HEK293 (cell line): ENCODE data around the gene LPP.

Experiments used
- CTCF ChIA-PET: fragments of 350-600 bp; formaldehyde crosslinking; extraction: SDS; loops from one replicate; lab custom pipeline; 2021; ENCODE audit warnings: antibody characterized with exemption; lab: Yijun Ruan, JAX
- POLR2A ChIA-PET: fragments of 300-600 bp; formaldehyde crosslinking; extraction: SDS; loops from one replicate; lab custom pipeline; 2020; ENCODE audit warnings: antibody characterized with exemption, inconsistent platforms; lab: Yijun Ruan, JAX
- H3K27ac ChIP-seq: fragments of 200-500 bp; sonication (Bioruptor generic); 2 replicates; pipeline ENCODE4 v1.5.1; 2014; ENCODE audit warnings: low read depth, low read length, control low read depth, inconsistent platforms; ENCODE audit errors: extremely low read depth
- H3K36me3 ChIP-seq, 2 experiments: fragments of 200-500 bp in 1 of 2; sonication (Bioruptor generic) in 1 of 2; 1 replicate in 1 of 2; 2 replicates in 1 of 2; pipeline ENCODE4 v1.5.1; 2014 to 2017; ENCODE audit warnings: inconsistent platforms in 2 of 2, low read length in 2 of 2; ENCODE audit not compliant: control insufficient read depth in 2 of 2, insufficient read depth in 1 of 2
- H3K4me1 ChIP-seq: fragments of 200-500 bp; sonication (Bioruptor generic); 2 replicates; pipeline ENCODE4 v1.5.1; 2014; ENCODE audit warnings: mild to moderate bottlenecking, low read length, inconsistent platforms; ENCODE audit not compliant: control insufficient read depth, insufficient read depth
- H3K4me3 ChIP-seq: 2 replicates; pipeline ENCODE4 v1.5.1; 2011; ENCODE audit warnings: low read depth, mild to moderate bottlenecking, control low read depth, low read length, moderate library complexity
- H3K9me3 ChIP-seq: fragments of 200-500 bp; sonication (Bioruptor generic); 2 replicates; pipeline ENCODE4 v1.5.1; 2014; ENCODE audit warnings: low read depth, low read length, inconsistent platforms; ENCODE audit not compliant: control insufficient read depth, insufficient read depth
- GFI1B ChIP-seq: fragments of 450-650 bp; formaldehyde crosslinking; IDR thresholded peaks from 2 replicates; pipeline ENCODE4 v1.5.1; 2016; ENCODE audit warnings: missing biosample characterization, missing genetic modification characterization
- GLI4 ChIP-seq: fragments of 450-650 bp; formaldehyde crosslinking; IDR thresholded peaks from 2 replicates; pipeline ENCODE4 v1.5.1; 2016; ENCODE audit warnings: missing biosample characterization, missing genetic modification characterization
- HOXD13 ChIP-seq: sonication (generic); formaldehyde crosslinking; IDR thresholded peaks from 2 replicates; pipeline ENCODE4 v1.8.0; 2022; ENCODE audit warnings: missing genetic modification reagents, borderline replicate concordance
- KLF7 ChIP-seq: fragments of 450-650 bp; formaldehyde crosslinking; IDR thresholded peaks from 2 replicates; pipeline ENCODE4 v1.5.1; 2016; ENCODE audit warnings: missing biosample characterization, missing genetic modification characterization, borderline replicate concordance
- ZEB2 ChIP-seq: fragments of 450-650 bp; formaldehyde crosslinking; IDR thresholded peaks from 2 replicates; pipeline ENCODE4 v1.5.1; 2016; ENCODE audit warnings: missing biosample characterization, missing genetic modification characterization
- ZFP3 ChIP-seq: fragments of 450-650 bp; formaldehyde crosslinking; IDR thresholded peaks from 2 replicates; pipeline ENCODE4 v1.5.1; 2016; ENCODE audit warnings: low read depth, missing biosample characterization, missing genetic modification characterization
- ZNF169 ChIP-seq: fragments of 450-650 bp; formaldehyde crosslinking; IDR thresholded peaks from 2 replicates; pipeline ENCODE4 v1.5.1; 2016; ENCODE audit warnings: missing biosample characterization, missing genetic modification characterization
- ZNF175 ChIP-seq: fragments of 450-650 bp; formaldehyde crosslinking; IDR thresholded peaks from 2 replicates; pipeline ENCODE4 v1.5.1; 2016; ENCODE audit warnings: missing biosample characterization, missing genetic modification characterization
- ZNF239 ChIP-seq: fragments of 450-650 bp; formaldehyde crosslinking; IDR thresholded peaks from 2 replicates; pipeline ENCODE4 v1.5.1; 2016; ENCODE audit warnings: missing biosample characterization, missing genetic modification characterization
- ZNF26 ChIP-seq: fragments of 450-650 bp; formaldehyde crosslinking; IDR thresholded peaks from 2 replicates; pipeline ENCODE4 v1.5.1; 2016; ENCODE audit warnings: missing biosample characterization, missing genetic modification characterization
- ZNF324 ChIP-seq: fragments of 450-650 bp; formaldehyde crosslinking; IDR thresholded peaks from 2 replicates; pipeline ENCODE4 v1.5.1; 2016; ENCODE audit warnings: missing biosample characterization, missing genetic modification characterization
- ZNF555 ChIP-seq: fragments of 450-650 bp; formaldehyde crosslinking; conservative IDR thresholded peaks from 2 replicates; pipeline ENCODE4 v1.5.1; 2017; ENCODE audit warnings: missing biosample characterization, mild to moderate bottlenecking, missing genetic modification characterization, inconsistent platforms
- ZNF610 ChIP-seq: fragments of 450-650 bp; formaldehyde crosslinking; IDR thresholded peaks from 2 replicates; pipeline ENCODE4 v1.5.1; 2016; ENCODE audit warnings: missing biosample characterization, missing genetic modification characterization, borderline replicate concordance
- ZNF660 ChIP-seq: fragments of 450-650 bp; IDR thresholded peaks from 2 replicates; pipeline ENCODE4 v1.5.1; 2018; ENCODE audit warnings: missing biosample characterization, mild to moderate bottlenecking, missing genetic modification characterization
- ZNF664 ChIP-seq: fragments of 450-650 bp; formaldehyde crosslinking; IDR thresholded peaks from 2 replicates; pipeline ENCODE4 v1.5.1; 2016; ENCODE audit warnings: missing biosample characterization, missing genetic modification characterization
- ZNF704 ChIP-seq: fragments of 450-650 bp; formaldehyde crosslinking; IDR thresholded peaks from 2 replicates; pipeline ENCODE4 v1.5.1; 2016; ENCODE audit warnings: missing biosample characterization, missing genetic modification characterization
- ZNF76 ChIP-seq: fragments of 450-650 bp; formaldehyde crosslinking; IDR thresholded peaks from 2 replicates; pipeline ENCODE4; 2016; ENCODE audit warnings: low read depth, missing biosample characterization, missing genetic modification characterization, borderline replicate concordance
- ZNF837 ChIP-seq: fragments of 450-650 bp; formaldehyde crosslinking; IDR thresholded peaks from 2 replicates; pipeline ENCODE4 v1.5.1; 2016; ENCODE audit warnings: missing biosample characterization, missing genetic modification characterization
- ZSCAN30 ChIP-seq: fragments of 450-650 bp; IDR thresholded peaks from 2 replicates; pipeline ENCODE4 v1.5.1; 2018; ENCODE audit warnings: missing biosample characterization, mild to moderate bottlenecking, missing genetic modification characterization, moderate library complexity
- TF ChIP-seq, protein P1 (sequence below): fragments of 450-650 bp; formaldehyde crosslinking; conservative IDR thresholded peaks from 2 replicates; pipeline ENCODE4 v1.5.1; 2016; ENCODE audit warnings: low read depth, missing biosample characterization, missing genetic modification characterization

Gene LPP

GRCh38 chr3:188394623-188395022, 240.7 kb downstream of the LPP start:
- ChIA-PET CTCF (interaction anchor here (0.9 kb wide), 1 partner anchor 560 kb away, joined by 3 read pairs; no protein-coding TSS in a partner anchor), POLR2A (no interaction called here)
- H3K4me3 ChIP-seq = no peak overlapping the region
- no peaks in the 10 kb centered on the region for H3K9me3 ChIP-seq
- no peaks in the 10 kb centered on the region for H3K36me3 ChIP-seq
- no peak overlapping the region for H3K27ac ChIP-seq
- TF ChIP-seq ZNF660 (tag by site-specific recombination) = no peak
- no peak for TF ChIP-seq ZNF324
- no peak for TF ChIP-seq ZNF26
- TF ChIP-seq ZNF169 (tag by site-specific recombination) = no peak
- TF ChIP-seq ZNF555 = no peak
- no peak for TF ChIP-seq ZFP3 (tag by site-specific recombination)
- no peak for TF ChIP-seq GLI4 (tag by site-specific recombination)
- no peak for TF ChIP-seq KLF7 (tag by site-specific recombination)
- no peak for TF ChIP-seq ZNF76 (tag by site-specific recombination)
- no peak for TF ChIP-seq ZNF175 (tag by site-specific recombination)
- TF ChIP-seq ZEB2 (tag by site-specific recombination) = no peak
- no peak for TF ChIP-seq GFI1B (tag by site-specific recombination)
- no peak for TF ChIP-seq ZNF704 (tag by site-specific recombination)
- no peak for TF ChIP-seq ZNF610
- no peak for TF ChIP-seq ZNF239 (tag by site-specific recombination)
- TF ChIP-seq, protein P1, sequence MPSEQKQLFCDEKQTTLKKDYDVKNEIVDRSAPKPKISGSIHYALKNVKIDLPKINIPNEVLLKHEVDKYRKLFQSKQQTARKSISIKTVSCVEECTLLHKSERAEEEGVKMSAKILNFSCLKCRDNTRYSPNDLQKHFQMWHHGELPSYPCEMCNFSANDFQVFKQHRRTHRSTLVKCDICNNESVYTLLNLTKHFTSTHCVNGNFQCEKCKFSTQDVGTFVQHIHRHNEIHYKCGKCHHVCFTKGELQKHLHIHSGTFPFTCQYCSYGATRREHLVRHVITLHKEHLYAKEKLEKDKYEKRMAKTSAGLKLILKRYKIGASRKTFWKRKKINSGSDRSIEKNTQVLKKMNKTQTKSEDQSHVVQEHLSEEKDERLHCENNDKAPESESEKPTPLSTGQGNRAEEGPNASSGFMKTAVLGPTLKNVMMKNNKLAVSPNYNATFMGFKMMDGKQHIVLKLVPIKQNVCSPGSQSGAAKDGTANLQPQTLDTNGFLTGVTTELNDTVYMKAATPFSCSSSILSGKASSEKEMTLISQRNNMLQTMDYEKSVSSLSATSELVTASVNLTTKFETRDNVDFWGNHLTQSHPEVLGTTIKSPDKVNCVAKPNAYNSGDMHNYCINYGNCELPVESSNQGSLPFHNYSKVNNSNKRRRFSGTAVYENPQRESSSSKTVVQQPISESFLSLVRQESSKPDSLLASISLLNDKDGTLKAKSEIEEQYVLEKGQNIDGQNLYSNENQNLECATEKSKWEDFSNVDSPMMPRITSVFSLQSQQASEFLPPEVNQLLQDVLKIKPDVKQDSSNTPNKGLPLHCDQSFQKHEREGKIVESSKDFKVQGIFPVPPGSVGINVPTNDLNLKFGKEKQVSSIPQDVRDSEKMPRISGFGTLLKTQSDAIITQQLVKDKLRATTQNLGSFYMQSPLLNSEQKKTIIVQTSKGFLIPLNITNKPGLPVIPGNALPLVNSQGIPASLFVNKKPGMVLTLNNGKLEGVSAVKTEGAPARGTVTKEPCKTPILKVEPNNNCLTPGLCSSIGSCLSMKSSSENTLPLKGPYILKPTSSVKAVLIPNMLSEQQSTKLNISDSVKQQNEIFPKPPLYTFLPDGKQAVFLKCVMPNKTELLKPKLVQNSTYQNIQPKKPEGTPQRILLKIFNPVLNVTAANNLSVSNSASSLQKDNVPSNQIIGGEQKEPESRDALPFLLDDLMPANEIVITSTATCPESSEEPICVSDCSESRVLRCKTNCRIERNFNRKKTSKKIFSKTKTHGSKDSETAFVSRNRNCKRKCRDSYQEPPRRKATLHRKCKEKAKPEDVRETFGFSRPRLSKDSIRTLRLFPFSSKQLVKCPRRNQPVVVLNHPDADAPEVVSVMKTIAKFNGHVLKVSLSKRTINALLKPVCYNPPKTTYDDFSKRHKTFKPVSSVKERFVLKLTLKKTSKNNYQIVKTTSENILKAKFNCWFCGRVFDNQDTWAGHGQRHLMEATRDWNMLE = no peak
- TF ChIP-seq ZNF837 (tag by site-specific recombination) = no peak
- H3K4me1 ChIP-seq = no peaks in the 10 kb centered on the region

GRCh38 chr3:188396251-188396650, 242.3 kb downstream of the LPP start:
- CTCF ChIA-PET = no interaction called here
- no peaks in the 10 kb centered on the region for H3K36me3 ChIP-seq
- no peak overlapping the region for H3K27ac ChIP-seq

More at GRCh38 chr3:188396251-188396650, 242.3 kb downstream of the LPP start:
- POLR2A ChIA-PET = no interaction called here
- H3K4me3 ChIP-seq = no peak overlapping the region
- no peaks in the 10 kb centered on the region for H3K4me1 ChIP-seq
- no peaks in the 10 kb centered on the region for H3K9me3 ChIP-seq
- TF ChIP-seq HOXD13 = no peak
- TF ChIP-seq ZNF664 (tag by site-specific recombination) = no peak
- no peak for TF ChIP-seq ZSCAN30 (tag by site-specific recombination)
